ENCODE data around the gene TNFSF13B.

Gene TNFSF13B

DNA sequence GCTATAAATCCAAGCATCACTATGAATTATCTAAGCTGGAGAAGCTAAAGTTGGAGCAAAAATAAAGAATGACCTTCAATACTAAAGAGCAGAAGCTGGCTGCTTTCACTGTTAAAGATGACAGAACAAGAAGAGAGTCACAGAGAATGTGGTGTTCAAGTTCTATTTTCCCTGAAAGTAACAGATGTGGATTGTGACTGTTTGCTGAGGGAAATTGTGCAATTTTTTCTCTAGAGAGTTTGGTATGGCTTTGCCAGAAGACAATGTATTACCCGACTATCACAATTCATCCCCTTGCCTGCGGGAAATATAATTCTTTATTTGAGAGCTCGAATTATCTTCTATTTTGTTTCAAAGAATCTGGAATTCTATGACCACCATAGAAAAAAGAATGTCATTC is 83.1 kb downstream of the TNFSF13B start:
- DNase-seq: no peak

DNA sequence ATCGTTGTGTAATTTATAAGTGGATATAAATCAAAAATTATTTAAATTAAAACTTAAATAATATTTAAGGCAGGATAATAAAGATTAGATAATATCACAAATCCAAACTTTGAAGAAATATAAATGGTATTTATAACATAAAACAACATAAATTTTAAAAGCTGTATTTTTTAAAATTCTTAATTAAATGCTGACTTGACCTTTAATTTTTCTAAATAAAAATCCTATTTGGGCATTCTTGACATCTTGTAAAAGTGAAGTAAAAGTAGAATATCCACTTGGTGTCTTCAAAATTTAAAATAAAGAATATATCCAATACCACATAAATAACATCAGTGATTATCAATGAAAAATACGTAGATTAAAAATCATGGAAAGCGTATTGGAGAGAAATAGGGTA is 87.7 kb downstream of the TNFSF13B start:
- no peak for DNase-seq
